HG03342 (cell line): Measurements from ENCODE around the gene PPFIA1.
"Not testable (repeated sequence)": the region's sequence is repeated elsewhere in the genome, so short reads cannot be mapped to it uniquely, and the experiment has no call there.

Experiments used
- ATAC-seq: cut with Tn5 transposase; IDR thresholded peaks from one replicate; pipeline ENCODE4 v1.9.1; 2021; ENCODE audit warnings: mild to moderate bottlenecking, moderate library complexity; ENCODE audit not compliant: unreplicated experiment

PPFIA1 gene

GRCh38 chr11:70295166-70295565, 24.7 kb downstream of the PPFIA1 start:
- ATAC-seq: not testable (repeated sequence)

DNA sequence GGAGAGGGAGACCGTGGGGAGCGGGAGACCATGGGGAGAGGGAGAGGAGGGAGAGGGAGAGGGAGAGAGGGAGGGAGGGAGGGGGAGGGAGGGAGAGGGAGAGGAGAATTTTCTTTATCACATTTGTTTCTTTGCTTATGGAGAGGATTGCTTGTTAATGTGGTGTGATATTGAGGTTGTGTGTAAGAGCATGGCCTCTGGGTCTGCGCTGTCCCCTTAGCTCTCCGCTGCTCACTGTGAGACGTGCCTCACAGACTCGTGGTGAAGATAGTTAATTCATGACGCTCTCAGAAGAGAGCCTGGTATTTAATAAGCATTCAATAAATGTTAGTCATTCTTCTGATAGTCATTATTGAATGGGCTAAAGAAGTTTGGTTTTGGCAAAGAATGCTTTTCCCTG, 26.2 kb downstream of the PPFIA1 start:
- no peak for ATAC-seq

GRCh38 chr11:70297341-70297740, 26.9 kb downstream of the PPFIA1 start:
- no peak for ATAC-seq

DNA sequence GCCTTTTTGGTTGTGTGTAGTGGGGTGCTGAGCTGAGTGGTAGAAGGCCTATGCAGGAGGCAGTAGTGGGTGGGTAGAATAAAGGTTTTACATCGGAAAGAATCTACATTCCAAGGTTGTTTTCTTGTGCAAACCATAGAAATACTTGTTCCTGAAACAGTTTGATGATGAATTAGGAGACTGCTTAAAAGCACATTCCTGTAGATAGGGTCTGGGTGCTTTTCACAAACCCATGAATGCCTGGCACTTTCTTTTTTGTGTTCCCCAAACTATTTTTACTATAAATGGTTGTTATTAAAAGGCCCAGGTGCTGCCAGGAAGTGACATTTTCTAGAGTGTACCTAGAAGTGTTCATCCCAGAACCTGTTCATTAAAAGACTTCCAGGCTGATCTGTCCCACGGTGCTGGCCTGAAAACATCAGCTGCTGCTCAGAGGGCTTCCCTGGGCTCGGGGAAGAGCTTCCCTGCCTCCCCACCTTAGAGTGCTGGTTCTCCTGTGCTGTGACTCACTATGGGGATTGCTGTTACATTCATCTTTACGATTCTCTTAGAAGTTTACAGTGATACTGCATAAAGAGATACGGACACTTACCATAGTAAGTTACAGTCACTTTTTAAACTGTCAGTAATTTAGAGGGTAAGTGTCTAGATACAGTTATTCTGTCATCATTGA, 27.9 kb downstream of the PPFIA1 start:
- ATAC-seq: no peak

GRCh38 chr11:70299636-70300035, 29.1 kb downstream of the PPFIA1 start:
- ATAC-seq: no peak

GRCh38 chr11:70301191-70301590, 30.7 kb downstream of the PPFIA1 start:
- ATAC-seq: no peak

DNA sequence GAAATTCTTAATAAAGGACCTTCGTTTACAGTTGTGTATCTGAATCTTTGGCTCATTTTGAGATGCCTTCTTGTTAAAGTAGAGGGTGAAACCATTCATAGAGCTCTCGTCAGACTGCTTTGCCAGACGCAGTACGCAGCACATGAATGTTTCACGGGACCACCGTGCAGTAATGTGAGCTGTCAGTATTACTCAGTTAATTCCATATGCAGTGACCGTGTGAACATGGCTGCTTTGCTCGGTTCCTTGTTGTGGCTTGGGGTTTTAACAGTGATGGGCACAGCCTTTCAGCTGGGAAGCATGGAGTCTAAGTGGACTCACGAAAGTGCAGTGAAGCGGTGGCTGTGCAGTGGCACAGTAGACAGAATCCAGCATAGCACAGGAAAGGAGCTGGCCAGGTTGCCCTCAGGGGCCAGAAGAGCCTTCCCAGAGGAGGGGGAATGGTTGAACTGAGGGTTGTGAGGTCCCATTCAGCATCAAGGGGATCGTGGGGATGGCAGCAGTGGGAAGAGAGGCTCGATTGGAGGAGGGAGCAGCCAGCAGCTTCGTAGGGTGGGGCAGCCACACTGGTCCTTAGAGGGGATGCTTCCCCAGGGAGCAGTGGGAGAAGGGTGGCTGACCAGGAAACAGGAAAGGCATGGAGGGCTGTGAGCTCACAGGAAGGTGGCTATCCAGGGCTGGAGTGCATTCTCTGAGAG, 31.4 kb downstream of the PPFIA1 start:
- no peak for ATAC-seq

GRCh38 chr11:70302419-70302752, 31.9 kb downstream of the PPFIA1 start:
- no peak for ATAC-seq

DNA sequence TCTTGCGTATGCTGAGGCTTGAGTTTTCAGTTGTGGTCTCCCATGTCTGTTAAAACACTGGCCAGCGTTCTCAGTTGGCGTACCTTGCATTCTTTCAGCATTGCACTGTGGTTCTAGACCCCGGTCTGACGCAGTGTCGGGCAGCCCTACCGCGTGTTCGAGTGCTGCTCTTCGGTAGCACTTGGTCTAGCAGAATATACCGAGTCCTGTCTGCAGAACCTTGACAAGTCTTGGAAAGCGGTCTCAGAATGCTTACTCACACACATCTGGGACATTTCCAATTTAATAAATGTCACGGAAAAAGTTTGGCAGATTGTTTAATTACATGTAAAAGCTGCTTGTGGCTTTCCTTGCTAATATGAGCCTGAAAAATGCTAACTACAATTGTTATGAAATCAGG, 32.6 kb downstream of the PPFIA1 start:
- no peak for ATAC-seq

DNA sequence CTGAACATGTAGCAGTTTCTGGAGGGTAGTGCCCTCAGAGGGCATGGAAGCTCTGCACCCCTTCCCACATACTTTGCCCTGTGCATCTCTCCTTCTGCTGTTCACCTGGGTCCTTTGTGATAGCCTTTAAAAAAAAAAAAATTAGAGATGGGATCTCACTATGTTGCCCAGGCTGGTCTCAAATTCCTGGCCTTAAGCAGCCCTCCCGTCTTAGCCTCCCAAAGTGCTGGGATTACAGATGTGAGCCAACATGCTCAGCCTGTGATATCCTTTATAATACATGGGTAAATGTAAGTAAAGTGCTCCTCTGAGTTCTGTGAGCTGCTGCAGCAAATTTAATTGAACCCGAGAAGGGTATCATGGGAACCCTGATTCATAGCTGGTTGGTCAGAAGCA, 33.7 kb downstream of the PPFIA1 start:
- ATAC-seq: no peak

DNA sequence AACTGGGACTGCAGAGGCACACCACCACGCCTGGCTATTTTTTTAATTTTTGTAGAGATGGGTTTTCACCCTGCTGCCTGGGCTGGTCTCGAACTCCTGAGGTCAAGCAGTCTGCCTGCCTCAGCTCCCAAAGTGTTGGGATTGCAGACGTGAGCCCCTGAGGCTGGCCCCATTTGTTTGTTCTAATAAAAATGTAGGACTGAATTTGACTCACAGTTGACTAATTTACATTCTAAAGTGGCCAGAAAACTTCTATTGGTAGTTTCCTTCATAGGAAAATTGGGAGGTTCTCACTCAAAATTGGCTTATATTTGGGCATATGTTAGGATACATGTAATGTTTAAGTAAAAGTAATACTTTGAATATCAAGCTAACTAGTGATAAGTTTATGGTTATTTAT, 35.0 kb downstream of the PPFIA1 start:
- ATAC-seq: no peak

- ATAC-seq: no peak
These were observed 36.1 kb downstream of the PPFIA1 start for GRCh38 chr11:70306586-70307033.

DNA sequence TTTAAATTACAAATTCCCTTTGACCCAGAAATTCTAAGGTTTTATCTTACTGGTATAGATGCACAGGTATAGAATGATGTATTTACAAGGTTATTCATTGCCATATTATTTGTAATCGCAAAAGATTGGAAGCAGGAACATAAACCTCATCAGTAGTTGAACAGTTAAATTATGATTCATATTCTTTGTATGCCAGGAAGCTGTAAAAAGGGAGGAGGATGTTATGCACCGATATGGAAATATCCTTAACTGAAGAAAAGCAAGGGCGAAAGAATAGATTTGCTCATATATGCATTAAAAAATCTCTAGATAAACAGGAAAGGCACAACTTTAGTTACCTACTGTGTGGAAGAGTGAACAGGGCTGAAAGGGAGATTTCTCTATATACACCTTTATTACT, 36.7 kb downstream of the PPFIA1 start:
- no peak for ATAC-seq

DNA sequence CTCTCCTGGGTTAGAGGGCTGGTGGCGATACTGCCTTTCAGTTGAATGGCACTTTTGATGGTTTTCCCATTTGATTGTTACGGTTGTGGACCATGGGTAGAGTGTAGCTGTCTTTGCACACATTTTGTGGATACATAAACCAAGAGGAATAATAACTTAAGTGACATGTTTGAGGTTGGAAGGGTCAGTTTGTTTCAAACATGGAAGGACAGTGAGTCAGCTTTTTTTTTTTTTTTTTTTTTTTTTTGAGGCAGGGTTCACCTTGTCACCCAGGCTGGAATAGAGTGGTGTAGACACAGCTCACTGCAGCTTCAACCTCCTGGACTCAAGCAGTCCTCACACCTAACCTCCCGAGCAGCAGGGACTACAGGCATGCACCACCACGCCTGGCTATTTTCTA, 41.1 kb downstream of the PPFIA1 start:
- ATAC-seq: no peak

DNA sequence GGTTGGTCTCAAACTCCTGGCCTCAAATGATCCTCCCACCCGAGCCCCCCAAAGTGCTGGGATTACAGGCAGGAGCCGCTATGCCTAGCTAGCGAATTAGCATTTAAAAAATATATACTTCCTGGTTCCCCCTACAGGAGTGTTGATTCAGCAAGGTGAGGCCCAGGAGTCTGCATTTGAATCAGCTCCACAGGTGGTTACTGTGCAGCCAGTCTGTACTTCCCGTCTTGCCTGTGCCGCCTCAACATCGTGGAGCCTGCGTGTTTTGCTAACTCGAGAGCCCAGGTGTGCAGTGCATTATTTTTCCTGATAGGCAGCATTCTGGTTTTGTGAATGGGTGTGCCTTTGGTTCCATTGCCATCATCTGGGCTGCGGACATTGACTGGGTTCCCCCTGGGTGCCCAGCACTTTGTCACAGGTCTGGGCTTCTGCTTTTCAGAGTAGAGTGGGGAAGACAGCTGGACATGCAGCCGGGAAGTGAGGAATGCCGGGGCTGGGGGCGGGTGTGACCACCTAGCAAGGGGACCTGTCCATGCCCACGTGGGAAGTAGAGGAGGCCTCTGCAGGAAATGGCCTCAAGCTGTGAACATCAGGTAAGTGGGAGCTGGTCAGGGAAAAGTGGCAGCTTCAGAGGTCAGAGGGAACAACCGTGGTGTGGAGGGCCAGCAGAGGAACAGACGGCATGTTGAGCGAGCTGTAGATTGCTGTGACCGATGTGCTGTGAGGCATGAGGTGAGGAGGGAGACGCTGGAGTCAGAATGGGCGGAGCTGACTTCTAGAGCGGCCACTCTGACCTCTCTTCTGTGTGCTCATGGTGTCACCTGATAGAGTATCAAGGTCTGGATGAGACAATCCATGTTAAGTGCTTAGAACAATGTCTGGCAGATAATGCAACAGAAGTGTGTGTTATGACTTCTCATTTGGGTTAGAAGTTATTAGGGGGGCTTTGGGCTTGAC, 42.2 kb downstream of the PPFIA1 start:
- no peak for ATAC-seq

DNA sequence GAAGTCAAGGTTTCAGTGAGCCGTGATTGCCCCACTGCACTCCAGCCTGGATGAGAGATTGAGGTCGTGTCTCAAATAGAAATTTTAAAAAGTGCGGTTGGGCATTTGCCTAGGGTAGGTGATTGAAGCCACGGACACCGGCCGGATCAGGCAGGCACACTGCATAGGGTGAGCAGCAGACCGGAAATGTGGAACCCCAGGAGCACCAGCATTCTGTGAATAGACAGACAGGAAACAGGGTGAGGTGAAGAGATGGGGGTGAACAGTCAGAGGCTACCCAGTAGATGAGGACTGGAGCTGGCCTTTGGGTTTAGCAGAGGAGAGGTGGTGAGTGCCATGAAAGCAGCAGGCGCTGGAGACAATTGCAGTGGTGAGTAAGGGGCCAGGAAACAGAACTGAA, 43.5 kb downstream of the PPFIA1 start:
- no peak for ATAC-seq

DNA sequence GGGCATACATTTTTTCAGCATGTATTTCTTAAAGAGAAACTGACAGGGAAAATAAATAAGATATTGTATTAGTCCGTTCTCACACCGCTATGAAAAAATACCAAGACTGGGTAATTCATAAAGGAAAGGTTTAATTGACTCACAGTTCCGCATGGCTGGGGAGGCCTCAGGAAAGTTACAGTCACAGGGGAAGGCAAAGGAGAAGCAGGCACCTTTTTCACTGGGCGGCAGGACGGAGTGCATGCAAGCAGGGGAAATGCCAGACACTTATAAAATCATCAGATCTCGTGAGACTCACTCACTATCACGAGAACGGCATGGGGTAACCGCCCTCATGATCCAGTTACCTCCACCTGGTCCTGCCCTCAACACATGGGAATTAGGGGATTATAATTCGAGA, 44.2 kb downstream of the PPFIA1 start:
- no peak for ATAC-seq

DNA sequence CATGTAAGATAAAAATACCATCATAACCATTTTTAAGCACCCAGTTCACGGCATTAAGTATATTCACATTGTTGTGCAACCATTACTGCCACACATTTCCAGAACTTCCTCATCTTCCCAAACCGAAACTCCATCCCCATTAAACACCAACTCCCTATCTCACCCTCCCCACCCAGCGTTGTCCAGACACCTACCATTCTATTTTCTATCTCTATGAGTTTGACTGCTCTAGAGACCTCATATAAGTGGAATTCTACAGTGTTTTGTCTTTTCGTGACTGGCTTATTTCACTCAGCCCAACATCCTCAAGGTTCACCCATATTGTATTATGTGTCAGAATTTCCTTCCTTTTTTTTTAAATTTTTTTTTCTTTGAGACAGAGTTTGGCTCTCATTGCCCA, 45.2 kb downstream of the PPFIA1 start:
- no peak for ATAC-seq

DNA sequence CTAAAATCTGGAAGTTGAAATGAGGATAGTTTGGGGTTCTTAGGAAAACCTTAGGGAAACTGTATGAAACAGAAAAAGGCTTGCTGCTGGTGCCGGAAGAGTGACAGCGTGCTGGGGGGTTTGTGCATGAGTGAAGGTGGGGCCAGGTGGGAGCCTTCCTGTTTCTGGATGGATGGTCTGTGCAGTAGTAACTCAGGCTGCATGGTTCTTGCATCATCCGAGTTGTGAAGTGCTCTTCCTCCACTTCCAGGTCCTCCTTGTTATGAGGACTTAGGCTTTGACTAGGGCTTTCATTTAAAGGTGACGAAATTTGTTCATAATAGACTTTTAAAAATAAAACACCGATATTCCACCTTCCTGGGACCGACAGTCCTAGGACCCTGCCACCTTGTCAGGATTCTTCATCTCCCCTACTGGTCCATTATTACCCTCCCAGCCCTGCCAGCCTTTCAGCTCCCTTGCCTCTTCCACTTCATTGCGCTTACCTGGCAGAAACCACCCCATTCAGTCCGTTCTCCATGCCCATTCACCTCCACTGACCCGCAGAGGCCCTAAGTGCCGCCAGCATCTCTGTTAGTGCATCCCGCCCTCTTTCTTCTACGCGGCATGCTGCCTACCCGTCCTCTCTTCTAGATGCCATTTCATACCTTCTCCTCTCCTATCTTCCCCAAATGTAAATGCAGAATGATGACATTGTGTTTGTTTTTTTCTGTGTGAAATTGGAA, 47.3 kb downstream of the PPFIA1 start:
- no peak for ATAC-seq

DNA sequence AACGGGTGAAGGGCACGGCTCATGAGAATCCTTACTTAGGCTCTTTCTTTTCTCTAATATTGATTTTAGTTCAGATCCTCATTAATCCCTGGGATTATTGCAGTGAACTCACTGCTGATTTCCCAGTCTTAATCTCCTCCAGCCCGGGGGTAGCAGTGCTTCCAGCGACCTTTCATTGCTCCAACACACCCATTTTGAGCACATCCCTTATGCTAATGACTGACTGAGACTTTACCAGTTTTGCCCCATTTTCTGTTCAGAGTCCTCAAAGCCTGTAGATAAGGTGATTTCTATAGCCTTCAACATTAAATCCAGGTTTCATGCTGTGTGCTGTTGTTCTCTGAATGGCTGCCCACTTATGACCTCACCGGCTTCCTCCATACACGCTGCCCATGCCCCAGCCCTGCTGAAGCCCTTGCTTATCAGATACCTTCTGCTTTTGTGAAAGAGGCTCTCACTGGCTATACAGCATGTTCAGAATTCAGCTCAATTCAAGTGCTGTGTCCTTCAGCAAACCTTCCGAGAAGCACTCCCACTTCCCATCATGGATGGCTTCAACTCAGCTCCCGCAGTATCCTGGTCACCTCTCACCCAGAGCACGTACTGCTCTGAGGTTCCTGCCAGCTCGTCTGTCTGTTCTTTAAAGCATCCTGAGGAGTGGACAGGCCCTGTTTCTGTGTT, 49.0 kb downstream of the PPFIA1 start:
- ATAC-seq: no peak

DNA sequence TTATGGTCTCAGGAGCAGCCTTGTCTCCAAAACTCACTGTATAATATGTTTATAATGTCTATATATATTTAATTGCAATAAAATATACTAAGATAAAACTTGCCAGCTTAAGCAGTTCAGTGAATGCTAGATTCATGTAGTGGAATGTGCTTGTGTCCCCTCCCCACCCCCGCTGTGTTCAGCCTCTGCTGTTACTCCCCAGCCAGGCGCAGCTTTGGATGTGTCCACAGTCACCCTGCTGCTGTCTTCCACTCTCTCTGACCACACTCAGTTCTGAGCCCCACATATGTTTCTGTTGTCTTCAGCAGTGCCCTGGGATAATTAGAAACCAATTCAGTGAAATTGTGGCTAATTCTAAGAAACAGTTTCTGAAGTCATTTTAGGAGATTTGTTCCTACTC, 52.2 kb downstream of the PPFIA1 start:
- no peak for ATAC-seq
